ENCODE results near the gene MINK1. TPM values are rescaled to one million over a fixed set of nuclear protein-coding genes. Genes with fewer than 3 reads are reported as not detected.

The MINK1 gene
- total and polyA plus RNA-seq, 10 of the 15 experiments (the other 5 are each of a cell fraction or from before 2014, with no cell fraction given), result 0.08 to 55.6 (median 15.0) TPM

GRCh38 chr17:4852567-4853207, 19.5 kb downstream of the MINK1 start (continued):
- TF ChIP-seq CUX1 (IDR thresholded peaks at IDR 0.05; ENCODE audit: insufficient replicate concordance, low read depth, low read length), result no peak
- no peak for TF ChIP-seq CREM (IDR thresholded peaks at IDR 0.05; ENCODE audit: low read depth)

GRCh38 chr17:4853208-4853671, 20.1 kb downstream of the MINK1 start:
- H3K36me3 ChIP-seq (ENCODE audit: control insufficient read depth in 2 of 2, insufficient read depth in 2 of 2, low read length in 1 of 2), result peaks cover 1 to 3% of the 10 kb centered on the region in 2 experiments; a peak in 2 of 4 replicates
- no peak overlapping the region for H3K4me3 ChIP-seq
- H3K4me2 ChIP-seq (ENCODE audit: control insufficient read depth, insufficient read depth), result no peak overlapping the region
- H3K79me2 ChIP-seq (ENCODE audit: control insufficient read depth, insufficient read depth, low read length), result no peaks in the 10 kb centered on the region; the same call in none of the 2 replicates
- 79% methylated on average over 2 of the region's 2 CpGs for WGBS (ENCODE audit: insufficient coverage, insufficient replicate concordance, low lambda C conversion rate, missing lambda C conversion rate)
- in situ Hi-C loops (cut with MboI), result no loop called here
- no peaks in the 10 kb centered on the region for H3K9me3 ChIP-seq (replicated peaks; ENCODE audit: control insufficient read depth, insufficient read depth, low read length)
- FAIRE-seq (no peak), ATAC-seq (no peak), DNase-seq (ENCODE audit: low read depth, low spot score) (no peak)
- H4K20me1 ChIP-seq (ENCODE audit: control insufficient read depth, insufficient read depth), result peaks cover 2% of the 10 kb centered on the region; the same call in 1 of the 2 replicates
- no peaks in the 10 kb centered on the region for H3K27me3 ChIP-seq (replicated peaks in 1 of 2; ENCODE audit: control insufficient read depth in 2 of 2, insufficient read depth in 2 of 2, low read length in 1 of 2)
- H3K4me1 ChIP-seq (ENCODE audit: control insufficient read depth, insufficient read depth, low read length), result no peaks in the 10 kb centered on the region
- no peak overlapping the region for H3K9ac ChIP-seq (ENCODE audit: control insufficient read depth, insufficient read depth, low read length)
- no TSS peak for BruUV-seq (replicated peaks)
- ChIA-PET CTCF (no interaction called here), POLR2A (no interaction called here), RAD21 (ENCODE audit: unreplicated experiment) (no interaction called here), SMC1A (ENCODE audit: uncharacterized antibody, unreplicated experiment) (no interaction called here)
- intact Hi-C loops (cut with micrococcal nuclease; ENCODE audit: unreplicated experiment), result no loop called here
- H3K27ac ChIP-seq (ENCODE audit: control insufficient read depth, insufficient read depth), result no peak overlapping the region
- no peak overlapping the region for H2AFZ ChIP-seq (ENCODE audit: control insufficient read depth, low read depth, low read length)
- TF ChIP-seq NR2F1 (conservative IDR thresholded peaks at IDR 0.05) (no peak), EED (IDR thresholded peaks at IDR 0.05; ENCODE audit: low read depth) (peak; percentile 44), PBX3 (IDR thresholded peaks at IDR 0.05; ENCODE audit: insufficient replicate concordance, low read depth, low read length) (no peak), ZBED1 (IDR thresholded peaks at IDR 0.05; ENCODE audit: borderline replicate concordance) (no peak), LARP7 (IDR thresholded peaks at IDR 0.05) (no peak), RUNX3 (IDR thresholded peaks at IDR 0.05; ENCODE audit: low read length) (peak; percentile 88), YBX1 (IDR thresholded peaks at IDR 0.05) (no peak), ZNF24 (IDR thresholded peaks at IDR 0.05) (no peak), POU2F2 (IDR thresholded peaks at IDR 0.05; ENCODE audit: borderline replicate concordance, low read depth, low read length) (no peak), SPI1 (IDR thresholded peaks at IDR 0.05; ENCODE audit: borderline replicate concordance, insufficient read depth, low read depth, low read length) (no peak), EGR1 (IDR thresholded peaks at IDR 0.05; ENCODE audit: borderline replicate concordance in 1 of 2, low read depth in 2 of 2, low read length in 2 of 2) (0 out of 3 replicates have a peak, but pooled peaks of 1 of the 2 experiments have one; percentile 8), CBFB (IDR thresholded peaks at IDR 0.05; ENCODE audit: low read depth) (no peak), KDM1A (IDR thresholded peaks at IDR 0.05; ENCODE audit: borderline replicate concordance) (no peak), CHD2 (IDR thresholded peaks at IDR 0.05; ENCODE audit: borderline replicate concordance, low read depth, low read length) (no peak)
